Eye (tissue), 1 donor: ENCODE measurements around the gene CCM2.
"Not testable (repeated sequence)": the region's sequence is repeated elsewhere in the genome, so short reads cannot be mapped to it uniquely, and the experiment has no call there.

Source experiments
- DNase-seq: peaks from one replicate; pipeline ENCODE4 v3.0.0-alpha.2; 2015

The CCM2 gene

DNA sequence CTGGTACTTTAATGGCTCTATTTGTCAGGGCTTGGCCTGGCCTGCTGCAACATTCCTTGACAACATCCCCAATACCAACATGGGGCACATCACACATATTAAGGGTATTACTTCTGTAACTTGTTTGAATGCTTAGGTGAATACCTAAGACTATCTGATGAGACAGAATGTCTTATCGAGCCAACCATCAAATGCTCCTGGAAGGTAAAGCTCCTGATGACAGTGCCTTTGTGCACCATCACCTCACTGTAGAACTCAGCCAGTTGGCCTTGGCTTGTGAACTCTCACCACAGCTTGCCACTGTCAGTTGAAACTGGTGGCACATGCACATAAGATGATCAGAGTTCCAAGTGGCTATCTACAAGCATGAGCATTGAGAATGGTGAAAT, 17.5 kb upstream of the CCM2 start:
- DNase-seq, result no peak

DNA sequence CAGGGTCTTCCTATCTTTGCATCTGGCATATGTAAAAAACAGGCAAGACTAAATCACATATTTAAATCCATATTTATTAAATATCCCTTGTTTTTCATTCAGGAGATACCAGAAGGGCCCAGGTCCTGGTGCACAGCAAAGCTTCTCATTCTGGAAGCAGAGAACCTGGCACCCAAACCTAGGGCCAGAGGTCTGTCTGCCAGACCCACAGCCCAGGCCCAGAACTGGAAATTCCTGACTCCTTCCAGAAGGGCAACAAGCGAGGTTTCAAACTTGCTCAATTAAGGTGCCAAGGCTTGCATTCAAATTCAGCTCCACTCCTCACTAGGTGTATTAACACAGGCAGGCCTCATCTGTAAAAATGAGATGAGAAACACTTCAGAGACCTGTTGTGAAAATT, 17.0 kb upstream of the CCM2 start:
- DNase-seq, result no peak

DNA sequence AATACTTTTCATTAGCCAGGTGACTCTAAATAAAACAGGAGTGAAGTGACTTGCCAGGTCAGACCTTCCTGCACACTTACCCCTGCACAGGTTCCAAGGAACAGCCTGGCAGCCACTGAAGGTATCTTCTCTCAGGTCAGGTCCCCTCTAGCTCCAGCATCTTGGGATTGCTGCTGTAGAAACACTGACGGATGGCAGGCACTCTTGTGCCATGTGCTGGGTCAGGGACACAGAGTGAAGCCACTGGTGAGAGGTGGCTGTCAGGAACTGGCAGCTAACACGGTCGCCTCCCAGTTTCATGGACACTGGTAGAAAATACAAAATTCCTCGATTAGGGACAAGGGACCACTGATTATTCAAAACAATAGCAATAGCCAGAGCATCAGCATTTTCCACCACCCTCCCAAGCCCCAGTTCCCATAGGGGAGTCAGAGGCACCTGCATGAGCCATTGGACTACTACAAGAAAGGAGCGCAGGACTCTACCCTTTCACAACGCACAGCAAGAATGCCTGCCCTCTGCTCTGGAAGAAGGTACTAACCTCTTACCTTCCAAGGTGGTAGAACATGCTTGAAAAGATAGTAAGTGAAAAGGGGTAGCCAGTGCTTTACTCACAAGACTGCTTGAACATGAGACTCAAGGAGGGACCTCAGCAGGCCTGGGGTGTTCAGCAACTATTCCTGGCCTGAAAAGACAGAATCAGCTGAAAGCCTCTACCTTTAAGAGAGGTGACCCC, 16.1 kb upstream of the CCM2 start:
- DNase-seq, result no peak

DNA sequence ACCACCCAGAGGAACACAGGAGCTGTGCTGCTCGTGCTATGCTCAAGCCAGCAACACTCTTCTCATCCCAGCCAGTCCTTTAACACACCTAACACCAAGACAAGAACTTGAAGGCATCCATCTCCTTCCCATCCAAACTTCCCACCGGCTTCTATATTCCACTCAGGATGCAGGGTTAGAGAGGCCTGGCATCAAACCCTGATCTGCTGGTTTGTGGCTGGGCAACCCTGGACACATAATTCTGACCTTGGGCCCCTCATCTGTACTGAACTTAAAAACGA, 15.6 kb upstream of the CCM2 start:
- DNase-seq, result no peak

DNA sequence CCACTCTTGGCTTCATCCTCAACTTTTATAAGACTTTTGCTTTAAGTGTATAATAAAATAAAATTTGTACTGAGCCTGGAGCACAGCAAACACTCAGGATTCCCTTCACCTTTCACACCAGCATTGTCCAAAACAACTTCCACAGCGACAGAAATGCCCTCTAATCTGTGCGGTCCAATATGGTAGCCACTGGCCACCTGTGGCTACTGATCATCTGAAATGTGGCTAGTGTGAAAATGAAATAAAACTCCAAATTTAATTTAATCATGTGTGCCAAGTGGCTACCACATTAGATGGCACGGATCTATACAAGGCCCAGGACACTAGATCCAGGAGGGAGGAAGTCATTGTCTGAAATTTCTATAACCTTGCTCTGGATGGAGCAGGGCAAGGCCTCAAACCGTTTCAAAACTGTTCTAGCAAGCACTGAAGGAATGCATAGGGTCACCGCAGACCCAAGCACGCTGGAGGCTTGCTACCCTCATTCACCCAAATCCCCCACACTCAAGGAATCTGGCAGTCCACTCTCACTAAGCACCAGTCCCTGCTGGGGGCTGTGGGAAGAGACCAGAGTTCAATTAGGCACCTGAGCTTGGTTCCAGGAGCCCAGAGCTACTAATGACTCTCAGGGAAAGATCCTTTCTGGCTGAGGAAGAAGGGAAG, 14.8 kb upstream of the CCM2 start:
- no peak for DNase-seq

DNA sequence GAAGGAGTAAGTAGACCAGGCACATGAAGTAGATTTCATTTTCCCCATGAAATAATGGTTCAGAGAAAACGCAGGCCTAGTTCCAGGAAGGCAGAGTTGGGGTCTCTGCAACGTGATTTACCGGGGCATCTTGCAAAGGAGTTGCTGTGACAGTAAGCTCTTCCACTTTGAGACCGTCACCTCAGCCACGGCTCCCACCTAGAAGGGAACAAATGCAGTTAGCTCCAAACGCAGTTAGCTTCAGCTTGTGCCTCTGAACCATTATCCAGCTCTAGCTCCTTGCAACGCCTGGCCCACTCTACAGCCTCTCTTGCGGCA, 14.1 kb upstream of the CCM2 start:
- DNase-seq, result no peak

DNA sequence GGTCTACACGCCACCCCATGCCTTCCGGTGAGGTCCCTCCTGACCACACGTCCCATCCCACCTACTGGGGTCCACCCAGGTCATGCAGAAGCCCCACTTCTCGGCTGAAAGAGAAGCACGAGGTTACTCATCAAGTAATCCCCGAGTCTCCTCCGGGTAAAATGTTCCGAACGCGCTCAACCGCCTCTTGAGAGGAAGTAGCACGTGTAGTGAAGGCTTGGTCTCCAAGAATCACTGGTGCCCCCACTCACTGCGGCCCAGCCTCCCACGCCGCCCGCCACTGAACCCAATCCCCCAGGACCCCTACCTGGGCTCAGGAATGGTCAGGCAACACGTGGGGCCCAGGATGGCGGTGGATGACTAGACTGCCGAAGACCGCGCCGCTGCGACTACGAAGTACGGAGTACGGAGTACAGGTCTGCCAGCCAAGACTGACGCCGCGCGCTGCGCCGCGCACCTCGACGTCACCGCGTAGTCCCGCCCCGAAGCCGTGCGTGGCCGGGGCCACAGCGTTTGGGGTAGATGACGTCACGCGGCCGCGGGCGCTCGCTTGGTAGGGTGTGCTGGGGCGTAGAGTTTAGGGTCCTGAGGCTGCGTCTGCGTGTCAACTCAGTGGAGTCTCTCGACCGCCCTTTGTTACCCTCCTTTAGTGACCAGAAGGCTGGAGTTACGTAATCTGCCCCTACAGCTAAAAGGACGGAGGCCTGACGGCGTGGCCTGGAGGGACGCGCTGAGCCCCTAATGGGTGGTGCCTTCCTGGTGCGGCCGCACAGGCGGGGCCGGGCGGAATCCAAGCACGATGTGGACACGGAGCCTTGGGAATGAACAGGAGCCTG, 13.6 kb upstream of the CCM2 start:
- peak; percentile 97 for DNase-seq

DNA sequence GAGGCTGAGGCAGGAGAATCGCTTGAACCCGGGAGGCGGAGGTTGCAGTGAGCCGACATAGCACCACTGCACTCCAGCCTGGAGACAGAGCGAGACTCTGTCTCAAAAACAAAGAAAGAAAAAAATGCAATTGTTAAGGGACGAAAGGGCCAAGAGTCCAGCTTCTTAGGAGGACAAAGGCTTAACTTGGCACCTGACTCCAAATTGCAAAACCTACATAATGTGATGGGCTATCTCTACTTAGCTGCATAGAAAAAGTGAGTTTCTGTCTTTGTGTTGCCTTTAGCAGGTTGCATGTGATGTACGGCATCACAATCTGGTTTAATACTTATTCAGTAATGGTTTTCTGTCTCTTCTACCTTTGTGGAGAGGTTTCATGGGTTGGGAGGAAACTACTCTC, 12.5 kb upstream of the CCM2 start:
- DNase-seq, result no peak

DNA sequence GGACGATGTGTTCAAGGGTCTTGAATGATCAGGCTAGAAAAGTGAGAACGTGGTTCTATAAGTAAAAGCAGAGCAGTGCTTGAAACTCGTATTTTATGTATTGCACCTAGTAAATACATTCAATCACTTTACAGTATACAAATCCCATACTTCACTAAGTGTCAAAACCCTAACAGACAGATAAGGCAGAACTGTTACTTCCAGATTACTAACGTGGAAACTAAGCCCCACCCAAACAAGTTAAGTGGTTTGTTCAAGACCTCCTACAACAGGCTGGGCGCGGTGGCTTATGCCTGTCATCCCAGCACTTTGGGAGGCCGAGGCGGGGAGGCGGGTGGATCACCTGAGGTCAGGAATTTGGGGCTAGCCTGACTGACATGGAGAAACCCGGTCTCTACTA, 12.0 kb upstream of the CCM2 start:
- no peak for DNase-seq

DNA sequence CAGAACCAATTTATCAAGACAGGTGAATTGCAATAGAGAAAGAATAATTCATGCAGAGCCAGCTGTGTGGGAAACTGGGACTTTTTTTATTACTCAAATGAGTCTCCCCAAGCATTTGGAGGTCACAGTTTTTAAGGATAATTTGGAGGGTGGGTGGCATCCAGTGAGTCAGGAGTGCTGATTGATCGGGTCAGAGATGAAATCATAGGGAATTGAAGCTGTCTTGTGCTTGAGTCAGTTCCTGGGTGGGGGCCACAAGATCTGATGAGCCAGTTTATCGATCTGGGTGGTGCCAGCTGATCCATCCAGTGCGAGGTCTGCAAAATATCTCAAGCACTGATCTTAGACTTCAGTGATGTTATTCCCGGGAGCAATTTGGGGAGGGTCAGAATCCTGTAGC, 11.3 kb upstream of the CCM2 start:
- DNase-seq, result no peak

DNA sequence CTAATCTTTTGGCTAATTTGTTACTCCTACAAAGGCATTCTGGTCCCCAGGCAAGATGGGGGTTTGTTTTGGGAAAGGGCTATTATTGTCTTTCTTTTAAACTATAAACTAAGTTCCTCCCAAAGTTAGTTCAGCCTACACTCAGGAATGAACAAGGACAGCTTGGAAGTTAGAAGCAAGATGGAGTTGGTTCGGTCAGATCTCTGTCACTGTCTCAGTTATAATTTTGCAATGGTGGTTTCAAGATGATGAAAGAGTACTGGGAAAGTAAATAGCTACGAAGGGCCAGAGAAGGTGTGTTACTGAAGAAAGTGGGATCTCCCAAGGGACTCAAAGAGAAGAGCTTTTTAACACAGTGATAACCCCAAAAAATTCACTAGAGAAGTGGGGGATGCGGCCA, 10.9 kb upstream of the CCM2 start:
- no peak for DNase-seq

DNA sequence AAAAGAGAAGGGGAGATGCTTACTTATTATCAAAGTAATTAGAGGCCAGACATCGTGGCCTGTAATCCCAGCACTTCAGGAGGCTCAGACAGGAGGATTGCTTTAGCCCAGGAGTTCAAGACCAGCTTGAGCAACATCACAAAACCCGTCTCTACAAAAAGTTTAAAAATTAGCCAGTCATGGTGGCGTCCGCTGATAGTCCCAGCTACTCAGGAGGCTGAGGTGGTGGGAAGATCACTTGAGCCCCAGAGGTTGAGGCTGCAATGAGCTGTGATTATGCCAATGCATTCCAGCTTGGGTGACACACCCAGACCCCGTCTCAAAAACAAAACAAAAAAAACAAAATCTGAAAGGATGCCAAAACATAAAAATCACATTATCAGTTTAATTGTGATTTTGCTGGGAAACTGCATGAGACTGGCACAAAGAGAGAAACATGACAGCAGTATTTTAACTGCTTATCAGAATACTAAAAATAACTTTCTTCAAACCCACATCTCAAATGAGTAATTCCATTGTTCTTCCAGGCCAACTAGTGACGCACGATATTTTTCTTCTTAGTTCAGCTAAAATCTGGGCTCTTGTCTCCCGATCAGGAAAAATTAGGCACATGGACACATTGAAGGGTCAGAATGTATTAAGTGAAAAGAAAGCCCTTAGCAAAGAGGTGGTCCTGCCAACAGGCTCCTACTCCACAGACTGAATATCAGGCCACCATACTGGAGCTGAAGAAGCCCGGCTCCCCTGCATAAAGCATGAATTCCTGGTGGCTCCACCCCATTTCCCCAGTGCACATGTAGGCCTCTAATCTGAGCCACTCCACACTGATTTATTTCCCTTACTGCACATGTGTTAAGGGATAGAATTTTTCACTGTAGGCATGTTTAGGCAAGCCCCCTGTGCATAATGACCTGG, 9.6 kb upstream of the CCM2 start:
- no peak for DNase-seq

DNA sequence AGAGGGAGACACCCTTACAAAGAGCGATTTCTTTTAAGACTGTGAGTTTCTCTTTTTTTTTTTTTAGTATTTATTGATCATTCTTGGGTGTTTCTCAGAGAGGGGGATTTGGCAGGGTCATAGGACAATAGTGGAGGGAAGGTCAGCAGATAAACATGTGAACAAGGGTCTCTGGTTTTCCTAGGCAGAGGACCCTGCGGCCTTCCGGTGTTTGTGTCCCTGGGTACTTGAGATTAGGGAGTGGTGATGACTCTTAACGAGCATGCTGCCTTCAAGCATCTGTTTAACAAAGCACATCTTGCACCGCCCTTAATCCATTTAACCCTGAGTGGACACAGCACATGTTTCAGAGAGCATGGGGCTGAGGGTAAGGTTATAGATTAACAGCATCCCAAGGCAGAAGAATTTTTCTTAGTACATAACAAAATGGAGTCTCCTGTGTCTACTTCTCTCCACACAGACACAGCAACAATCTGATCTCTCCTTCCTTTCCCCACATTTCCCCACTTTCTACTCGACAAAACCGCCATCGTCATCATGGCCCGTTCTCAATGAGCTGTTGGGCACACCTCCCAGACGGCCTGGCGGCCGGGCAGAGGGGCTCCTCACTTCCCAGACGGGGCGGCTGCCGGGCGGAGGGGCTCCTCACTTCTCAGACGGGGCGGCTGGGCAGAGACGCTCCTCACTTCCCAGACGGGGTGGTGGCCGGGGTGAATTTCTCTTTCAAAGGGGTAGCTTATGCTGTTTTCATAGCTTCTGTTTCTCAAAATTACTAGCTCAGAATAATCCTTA, 7.8 kb upstream of the CCM2 start:
- DNase-seq, result not testable (repeated sequence)

DNA sequence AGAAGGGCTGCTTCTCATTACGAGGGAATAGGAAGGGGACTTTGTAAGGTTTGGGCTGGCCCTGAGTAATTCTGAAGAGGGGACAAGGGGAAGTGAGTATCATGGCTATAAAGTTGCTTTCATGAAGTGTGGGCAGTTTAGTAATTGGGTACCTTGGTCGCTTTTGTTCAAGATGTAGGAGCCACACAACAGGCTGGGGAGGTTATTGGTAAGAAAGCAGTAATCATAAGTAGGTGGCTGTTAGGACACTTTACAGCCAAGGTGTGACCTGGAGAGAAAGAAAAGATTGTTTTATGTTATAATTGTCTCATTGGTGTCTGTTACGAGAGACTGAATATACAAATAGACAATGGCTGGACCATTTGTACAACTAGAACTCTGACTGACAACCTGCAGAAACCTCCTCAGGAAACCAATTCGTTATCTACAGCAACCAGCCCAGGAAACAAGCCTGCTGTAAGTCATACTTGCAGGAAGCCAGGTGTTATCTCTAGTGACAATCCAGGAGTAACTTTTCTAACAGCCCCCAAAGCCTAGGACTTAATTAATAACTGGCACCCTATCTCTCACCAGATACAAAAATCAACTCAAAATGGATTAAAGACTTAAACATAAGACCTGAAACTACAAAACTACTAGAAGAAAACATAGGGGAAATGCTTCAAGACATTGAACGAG, 5.0 kb upstream of the CCM2 start:
- DNase-seq, result no peak

DNA sequence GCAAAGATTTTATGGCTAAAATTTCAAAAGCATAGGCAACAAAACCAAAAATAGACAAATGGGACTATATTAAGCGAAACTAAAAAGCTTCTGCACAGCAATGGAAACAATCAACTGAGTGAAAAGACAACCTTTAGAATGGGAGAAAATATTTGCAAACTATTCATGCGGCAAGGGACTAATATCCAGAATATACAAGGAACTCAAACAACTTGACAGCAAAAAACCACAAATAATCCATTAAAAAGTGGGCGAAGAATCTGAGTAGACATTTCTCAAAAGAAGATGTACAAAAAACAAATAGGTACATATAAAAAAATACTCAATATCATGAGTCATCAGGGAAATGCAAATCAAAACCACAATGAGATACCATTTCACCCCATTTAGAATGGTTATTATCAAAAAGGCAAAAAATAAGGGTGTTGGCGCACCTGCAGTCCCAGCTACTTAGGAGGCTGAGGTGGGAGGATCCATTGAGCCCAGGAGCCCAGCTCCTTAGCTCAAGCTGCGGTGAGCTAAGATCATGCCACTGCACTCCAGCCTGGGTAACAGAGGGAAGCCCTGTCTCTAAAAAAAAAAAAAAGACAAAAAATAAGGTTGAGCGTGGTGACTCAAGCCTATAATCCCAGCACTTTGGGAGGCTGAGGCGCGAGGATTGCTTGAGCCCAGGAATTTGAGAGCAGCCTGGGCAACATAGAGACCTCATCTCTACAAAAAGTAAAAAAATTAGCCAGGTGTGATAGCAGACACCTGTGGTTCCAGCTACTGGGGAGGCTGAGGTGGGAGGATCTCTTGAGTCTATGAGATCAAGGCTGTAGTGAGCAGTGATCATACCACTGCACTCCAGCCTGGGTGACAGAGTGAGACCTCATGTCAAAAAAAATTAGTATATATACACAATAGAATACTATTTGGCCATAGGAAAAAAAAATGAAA, 4.2 kb upstream of the CCM2 start:
- no peak for DNase-seq

DNA sequence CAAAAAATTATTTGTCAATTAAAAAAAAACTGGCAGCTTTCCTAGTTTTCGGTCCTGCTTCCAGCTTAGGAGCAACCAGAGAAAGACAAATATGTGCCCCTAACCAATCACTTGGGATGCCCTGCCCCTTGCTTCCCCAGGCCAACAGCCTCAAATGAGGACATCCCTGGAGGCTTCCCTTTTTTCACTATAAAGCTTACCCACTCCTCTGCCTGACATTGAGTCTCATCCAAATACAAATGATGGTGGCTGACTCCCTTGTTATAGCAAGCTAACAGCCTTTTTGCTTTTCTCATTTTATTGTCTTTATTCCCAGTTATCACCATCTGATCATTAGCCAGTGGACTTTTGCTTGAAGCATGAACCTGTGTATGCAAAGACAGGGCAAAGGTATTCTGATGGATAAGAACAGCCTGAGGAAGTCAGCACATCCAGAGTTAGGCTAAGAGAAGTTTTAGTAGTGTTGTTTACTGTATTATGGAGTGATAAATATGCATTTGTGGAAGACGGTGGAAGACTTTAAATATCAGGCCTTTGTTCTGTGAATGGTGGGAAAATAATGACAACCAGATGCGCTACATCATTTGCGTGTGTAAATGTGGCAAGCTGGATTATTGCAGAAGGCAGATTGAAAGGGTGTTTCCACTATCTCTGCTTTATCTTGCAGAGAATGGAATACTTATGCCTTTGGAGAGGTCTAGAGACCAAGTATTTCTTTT, 1.7 kb upstream of the CCM2 start:
- no peak for DNase-seq

DNA sequence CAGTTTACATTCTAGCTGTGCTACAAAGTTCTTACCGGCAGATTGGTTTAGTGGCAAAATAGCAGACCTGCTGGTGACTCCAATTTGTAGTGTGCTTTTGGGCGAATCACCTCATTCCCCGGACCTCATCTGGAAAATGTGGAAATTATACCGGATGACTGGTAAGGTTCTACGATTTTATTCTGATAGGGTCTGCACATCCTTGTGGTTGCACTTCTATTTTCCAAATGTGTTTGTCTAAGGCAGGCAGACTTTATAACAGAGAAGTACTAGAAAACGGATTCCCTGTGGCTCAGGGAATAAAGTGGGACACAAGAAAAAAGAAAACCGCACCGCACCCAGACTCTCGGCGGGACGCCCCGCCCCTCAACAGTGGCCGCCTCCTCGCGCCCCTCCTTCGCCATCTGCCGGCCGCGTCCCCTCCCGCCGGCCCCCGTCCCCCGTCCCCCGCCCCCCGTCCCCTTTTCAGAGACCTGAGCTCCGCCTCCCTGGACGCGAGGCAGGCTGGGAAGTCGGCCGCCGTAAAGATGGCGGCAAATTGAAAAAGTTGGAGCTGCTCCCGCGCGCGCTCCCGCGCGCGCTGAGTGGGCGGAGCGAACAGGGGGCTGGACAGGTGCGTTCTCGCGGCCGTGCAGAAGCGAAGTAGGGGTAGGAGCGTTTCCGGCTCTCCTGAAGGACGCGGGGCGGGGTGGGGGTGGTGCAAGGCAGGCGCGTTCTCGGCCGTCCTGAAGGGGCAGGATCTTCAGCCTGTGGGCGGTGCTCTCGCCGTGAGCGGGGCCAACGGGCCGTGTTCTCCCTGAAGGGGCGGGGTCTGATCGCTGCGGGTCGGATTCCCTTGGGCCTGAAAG, 532 bp upstream of the CCM2 start:
- peak; percentile 99 for DNase-seq

DNA sequence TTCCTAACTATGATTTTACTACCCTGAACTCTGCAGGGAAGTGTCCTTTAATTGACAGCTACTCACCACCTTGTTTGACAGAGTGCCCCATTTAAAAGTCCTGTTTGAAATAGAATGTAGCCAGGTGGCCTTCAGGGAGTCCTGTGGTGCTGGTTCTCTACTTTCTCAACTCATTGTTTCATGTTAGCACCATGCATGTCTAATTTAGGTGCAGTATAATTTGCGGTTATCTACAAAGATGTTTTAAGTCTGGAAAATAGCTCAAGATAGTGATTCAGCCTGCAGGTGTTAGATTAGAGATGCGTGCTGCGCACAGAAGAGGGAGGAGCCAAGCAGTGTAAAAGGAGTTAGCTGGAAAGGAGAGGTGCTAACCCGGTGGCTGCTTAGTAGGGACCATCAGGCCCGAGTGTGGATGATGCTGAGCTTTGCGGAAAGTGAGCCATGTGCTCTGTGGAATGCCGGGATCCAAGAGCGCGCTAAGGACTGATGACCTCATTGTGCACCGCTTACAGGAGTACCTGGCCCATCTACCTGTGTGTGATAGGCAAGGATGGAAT, 1.2 kb downstream of the CCM2 start:
- peak; percentile 22 for DNase-seq

DNA sequence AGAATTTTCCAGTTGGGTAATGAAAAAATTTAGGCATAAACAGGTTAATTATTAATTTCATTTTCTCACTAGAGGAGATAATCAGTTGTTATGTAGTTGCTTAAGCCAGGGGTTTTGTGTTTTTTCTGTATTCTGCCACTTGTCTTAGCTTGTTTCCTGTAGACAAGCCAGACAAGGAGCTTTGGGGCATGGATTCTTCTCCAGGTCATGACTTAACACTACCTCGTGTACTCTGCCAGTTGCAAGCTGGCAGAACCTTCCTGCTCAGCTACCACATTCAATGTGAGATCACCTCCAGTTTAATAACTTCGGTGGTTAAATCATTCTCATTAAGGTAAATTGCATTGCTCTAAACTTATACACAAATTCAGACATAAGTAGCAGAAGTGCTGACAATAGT, 1.8 kb downstream of the CCM2 start:
- DNase-seq, result no peak
